Mesendoderm (in vitro differentiated cells): ENCODE measurements around the gene CD300H.

Experiments used
- DNase-seq: peaks from one replicate; pipeline ENCODE4 v3.0.0; 2013
- H2AK5ac ChIP-seq: 2 replicates; pipeline ENCODE4 v1.6.1; 2013; ENCODE audit warnings: low read length, inconsistent platforms
- H2BK120ac ChIP-seq: 2 replicates; pipeline ENCODE4 v1.6.1; 2013; ENCODE audit warnings: low read depth, mild to moderate bottlenecking, low read length, moderate library complexity, mixed read lengths
- H2BK15ac ChIP-seq: replicated peaks from 2 replicates; pipeline ENCODE4 v1.6.1; 2013; ENCODE audit warnings: low read depth, mild to moderate bottlenecking, moderate library complexity
- H2BK5ac ChIP-seq: 2 replicates; pipeline ENCODE4 v1.6.1; 2013; ENCODE audit warnings: low read length, inconsistent platforms
- H3K18ac ChIP-seq: 2 replicates; pipeline ENCODE4 v1.6.1; 2013; ENCODE audit warnings: mild to moderate bottlenecking, low read length, mixed read lengths
- H3K23ac ChIP-seq: one replicate; pipeline ENCODE4 v1.6.1; 2013; ENCODE audit warnings: low read length
- H3K27ac ChIP-seq: 2 replicates; pipeline ENCODE4 v1.5.1; 2013; ENCODE audit warnings: low read depth, mild to moderate bottlenecking, inconsistent platforms, low read length, moderate library complexity
- H3K27me3 ChIP-seq: 2 replicates; pipeline ENCODE4 v1.6.1; 2013; ENCODE audit warnings: low read length, control low read depth, mild to moderate bottlenecking, inconsistent platforms; ENCODE audit not compliant: insufficient read depth, poor library complexity
- H3K36me3 ChIP-seq: 2 replicates; pipeline ENCODE4 v1.6.1; 2013; ENCODE audit warnings: low read length, inconsistent platforms; ENCODE audit not compliant: control insufficient read depth, insufficient read depth
- H3K4ac ChIP-seq: one replicate; pipeline ENCODE4 v1.6.1; 2013; ENCODE audit warnings: low read depth, mild to moderate bottlenecking, low read length, moderate library complexity
- H3K4me1 ChIP-seq: 2 replicates; pipeline ENCODE4 v1.6.1; 2013; ENCODE audit warnings: low read depth, low read length, inconsistent platforms; ENCODE audit not compliant: control insufficient read depth
- H3K4me2 ChIP-seq: 2 replicates; pipeline ENCODE4 v1.6.1; 2013; ENCODE audit warnings: low read length
- H3K4me3 ChIP-seq: 2 replicates; pipeline ENCODE4 v1.5.1; 2013; ENCODE audit warnings: mild to moderate bottlenecking, low read length
- H3K56ac ChIP-seq: one replicate; pipeline ENCODE4 v1.6.1; 2013; ENCODE audit warnings: low read length
- H3K79me1 ChIP-seq: 2 replicates; pipeline ENCODE4 v1.6.1; 2013; ENCODE audit warnings: low read length, inconsistent platforms
- H3K79me2 ChIP-seq: 2 replicates; pipeline ENCODE4 v1.6.1; 2013; ENCODE audit warnings: mild to moderate bottlenecking, low read length; ENCODE audit not compliant: control insufficient read depth, insufficient read depth
- H3K9ac ChIP-seq: 2 replicates; pipeline ENCODE4 v1.6.1; 2013; ENCODE audit warnings: low read length, inconsistent platforms
- H4K5ac ChIP-seq: one replicate; pipeline ENCODE4 v1.6.1; 2013; ENCODE audit warnings: low read length
- H4K8ac ChIP-seq: one replicate; pipeline ENCODE4 v1.6.1; 2013; ENCODE audit warnings: low read depth, mild to moderate bottlenecking, control low read depth, low read length, moderate library complexity
- WGBS: extraction: QIAGEN DNeasy Blood & Tissue Kit; methylation state at CpG from one replicate; pipeline ENCODE4 v1.1.7; 2013; ENCODE audit warnings: low lambda C conversion rate, missing lambda C conversion rate; ENCODE audit not compliant: insufficient coverage; ENCODE audit errors: extremely low coverage; 5-methylcytosine and 5-hydroxymethylcytosine counted together

The CD300H gene

DNA sequence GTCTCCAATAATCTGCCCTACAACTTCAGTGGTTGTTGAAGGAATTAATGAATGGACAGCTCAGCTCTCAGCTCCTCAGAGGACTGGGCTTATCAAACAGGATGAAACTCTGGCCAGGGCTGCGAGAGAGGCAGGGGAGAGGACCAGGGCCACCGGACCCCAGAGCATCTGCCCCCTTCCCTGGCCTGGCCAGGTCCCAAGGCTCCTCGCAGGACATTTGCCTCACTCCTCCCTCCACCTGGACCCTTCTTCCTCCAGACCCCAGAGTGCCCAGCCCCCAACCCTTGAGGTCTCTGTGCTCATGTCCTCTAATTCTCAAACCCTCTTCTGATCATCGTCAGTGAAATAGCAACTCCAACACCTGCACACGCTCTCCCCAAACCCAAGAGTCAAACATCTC, 25.1 kb downstream of the CD300H start:
- no peaks in the 10 kb centered on the region for H3K79me2 ChIP-seq
- no peak overlapping the region for H3K27ac ChIP-seq
- H3K4me1 ChIP-seq, result no peaks in the 10 kb centered on the region
- H4K8ac ChIP-seq, result no peak overlapping the region
- H2BK15ac ChIP-seq, result no peak overlapping the region
- no peaks in the 10 kb centered on the region for H3K36me3 ChIP-seq
- H3K56ac ChIP-seq, result no peak overlapping the region
- no CpG with 5 or more reads among the region's 5 CpGs for WGBS
- no peaks in the 10 kb centered on the region for H3K27me3 ChIP-seq
- H3K79me1 ChIP-seq, result no peaks in the 10 kb centered on the region
- H3K4me3 ChIP-seq, result no peak overlapping the region
- no peak overlapping the region for H3K23ac ChIP-seq
- H3K4me2 ChIP-seq, result no peak overlapping the region
- no peak overlapping the region for H2BK5ac ChIP-seq
- H2AK5ac ChIP-seq, result no peak overlapping the region
- no peak overlapping the region for H3K9ac ChIP-seq
- H4K5ac ChIP-seq, result no peak overlapping the region
- no peak overlapping the region for H2BK120ac ChIP-seq
- H3K4ac ChIP-seq, result no peak overlapping the region
- no peak for DNase-seq
- no peak overlapping the region for H3K18ac ChIP-seq

DNA sequence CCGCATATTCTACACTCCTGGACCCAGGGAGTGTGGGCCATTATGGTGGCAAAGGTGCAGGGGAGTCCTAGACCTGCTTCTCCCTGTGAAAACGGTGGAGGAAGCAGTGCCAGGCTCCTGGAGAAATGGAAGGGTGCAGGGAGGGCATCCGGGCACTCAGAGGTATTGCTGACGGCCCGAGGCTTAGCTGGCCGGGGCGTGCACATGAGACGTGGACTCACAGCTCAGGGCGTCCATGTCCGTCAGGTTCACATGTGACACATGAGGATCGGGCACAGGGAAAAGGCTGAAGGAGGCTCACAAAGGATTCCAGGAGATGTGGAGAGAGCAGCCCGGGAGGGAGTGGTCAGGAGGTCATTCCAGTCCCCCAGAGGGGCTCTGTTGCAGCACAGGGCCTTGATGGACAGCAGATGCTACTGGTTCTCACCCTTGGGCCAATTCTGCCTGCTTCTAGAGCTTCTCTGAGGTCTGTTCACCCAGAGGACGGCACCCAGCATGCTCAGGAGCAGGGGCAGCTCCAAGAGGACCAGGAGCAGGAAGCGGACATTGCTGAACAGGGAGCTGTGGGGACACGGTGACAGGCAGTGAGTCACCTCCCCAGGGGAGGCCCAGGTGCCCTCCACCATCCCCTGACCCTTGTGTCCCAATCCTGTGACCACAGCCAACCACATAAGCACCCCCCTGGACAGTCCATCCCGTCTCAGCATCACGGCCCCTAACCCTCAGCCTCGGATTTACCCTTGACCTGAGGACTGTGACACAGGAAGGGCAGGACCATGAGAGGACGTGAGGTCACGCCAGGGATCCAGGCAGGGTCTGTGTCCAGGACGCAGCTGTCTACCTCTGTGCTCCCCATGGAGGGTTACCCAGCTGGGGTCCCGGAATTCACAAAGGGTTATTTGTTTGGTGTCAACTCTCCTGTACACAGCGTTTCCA, 25.9 kb downstream of the CD300H start:
- no peaks in the 10 kb centered on the region for H3K27me3 ChIP-seq
- WGBS, result no CpG with 5 or more reads among the region's 23 CpGs
- no peak for DNase-seq

DNA sequence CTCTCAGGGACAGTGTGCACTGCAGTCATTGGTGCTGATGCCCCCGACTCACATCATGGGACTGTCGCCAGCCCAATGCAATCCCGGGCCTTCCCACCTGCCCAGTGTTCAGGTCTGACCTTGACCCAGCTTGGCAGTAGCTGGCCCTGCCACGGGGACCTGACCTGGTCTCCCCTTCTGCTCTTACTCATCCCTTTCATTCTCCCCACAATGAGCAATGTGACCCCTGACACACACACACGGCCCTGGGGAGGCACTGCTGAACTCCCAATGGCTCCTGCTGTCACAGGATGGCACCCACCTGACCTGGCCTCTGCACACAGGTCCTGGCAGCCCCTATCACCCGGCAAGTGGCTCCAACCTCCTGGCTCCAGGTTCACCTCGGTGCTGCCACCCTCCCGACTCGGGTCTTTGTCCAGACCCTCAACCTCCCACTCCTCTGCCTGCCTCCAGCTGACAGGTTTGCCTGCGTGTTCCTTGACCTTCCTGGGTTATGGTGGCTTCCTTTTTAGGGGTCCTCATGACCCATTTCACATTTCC, 28.0 kb downstream of the CD300H start:
- no peak overlapping the region for H3K4me3 ChIP-seq
- H3K79me2 ChIP-seq, result no peaks in the 10 kb centered on the region
- no peaks in the 10 kb centered on the region for H3K36me3 ChIP-seq
- H3K27me3 ChIP-seq, result no peaks in the 10 kb centered on the region
- WGBS, result no CpG with 5 or more reads among the region's 10 CpGs
- H3K18ac ChIP-seq, result no peak overlapping the region
- no peak overlapping the region for H4K5ac ChIP-seq
- no peak overlapping the region for H3K4ac ChIP-seq
- H2BK120ac ChIP-seq, result no peak overlapping the region
- no peak overlapping the region for H4K8ac ChIP-seq
- no peak overlapping the region for H3K23ac ChIP-seq
- no peak overlapping the region for H3K9ac ChIP-seq
- H2AK5ac ChIP-seq, result no peak overlapping the region
- no peaks in the 10 kb centered on the region for H3K4me1 ChIP-seq
- no peak for DNase-seq
- H3K4me2 ChIP-seq, result no peak overlapping the region
- no peak overlapping the region for H3K27ac ChIP-seq
- H2BK15ac ChIP-seq, result no peak overlapping the region
- H3K79me1 ChIP-seq, result no peaks in the 10 kb centered on the region
- no peak overlapping the region for H2BK5ac ChIP-seq
- H3K56ac ChIP-seq, result no peak overlapping the region

More for the DNA sequence above, 25.9 kb downstream of the CD300H start:
- Histone ChIP-seq H3K4me3 (no peak overlapping the region), H4K5ac (no peak overlapping the region), H4K8ac (no peak overlapping the region), H3K27ac (no peak overlapping the region), H3K23ac (no peak overlapping the region), H2BK5ac (no peak overlapping the region), H3K9ac (no peak overlapping the region), H3K4me2 (no peak overlapping the region), H3K79me1 (no peaks in the 10 kb centered on the region), H2AK5ac (no peak overlapping the region), H3K36me3 (no peaks in the 10 kb centered on the region), H3K56ac (no peak overlapping the region), H3K4me1 (no peaks in the 10 kb centered on the region), H2BK15ac (no peak overlapping the region), H2BK120ac (no peak overlapping the region), H3K79me2 (no peaks in the 10 kb centered on the region), H3K18ac (no peak overlapping the region), H3K4ac (no peak overlapping the region)

DNA sequence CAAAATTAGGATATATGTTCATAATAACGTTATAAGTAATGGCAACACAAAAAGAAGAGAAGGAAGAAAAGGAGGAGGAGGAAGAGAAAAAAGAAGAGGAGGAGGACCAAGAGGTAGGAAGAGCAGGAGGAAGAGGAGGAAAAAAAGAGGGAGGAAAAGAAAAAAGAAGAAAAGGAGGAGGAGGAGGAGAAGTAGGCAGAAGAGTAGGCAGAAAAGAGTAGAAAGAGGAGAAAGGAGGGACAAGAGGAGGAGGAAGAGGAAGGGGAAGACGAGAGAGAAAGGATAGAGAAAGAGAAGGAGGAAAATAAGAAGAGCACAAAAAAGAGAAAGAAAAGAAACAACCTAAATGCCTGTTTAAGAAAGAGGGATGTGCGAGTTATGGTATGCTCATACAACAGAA, 30.4 kb downstream of the CD300H start:
- H3K4ac ChIP-seq, result no peak overlapping the region
- H3K4me2 ChIP-seq, result no peak overlapping the region
- no peak overlapping the region for H2BK15ac ChIP-seq
- H4K8ac ChIP-seq, result no peak overlapping the region
- H3K56ac ChIP-seq, result no peak overlapping the region
- no peak overlapping the region for H4K5ac ChIP-seq
- H3K4me3 ChIP-seq, result no peak overlapping the region
- H2BK5ac ChIP-seq, result no peak overlapping the region
- no peaks in the 10 kb centered on the region for H3K4me1 ChIP-seq
- H3K79me1 ChIP-seq, result no peaks in the 10 kb centered on the region
- no peaks in the 10 kb centered on the region for H3K79me2 ChIP-seq
- H3K36me3 ChIP-seq, result no peaks in the 10 kb centered on the region
- no peak overlapping the region for H3K27ac ChIP-seq
- H2AK5ac ChIP-seq, result no peak overlapping the region
- no peak for DNase-seq
- H2BK120ac ChIP-seq, result no peak overlapping the region
- no peak overlapping the region for H3K18ac ChIP-seq
- no CpG with 5 or more reads among the region's 3 CpGs for WGBS
- no peaks in the 10 kb centered on the region for H3K27me3 ChIP-seq
- no peak overlapping the region for H3K23ac ChIP-seq
- no peak overlapping the region for H3K9ac ChIP-seq

DNA sequence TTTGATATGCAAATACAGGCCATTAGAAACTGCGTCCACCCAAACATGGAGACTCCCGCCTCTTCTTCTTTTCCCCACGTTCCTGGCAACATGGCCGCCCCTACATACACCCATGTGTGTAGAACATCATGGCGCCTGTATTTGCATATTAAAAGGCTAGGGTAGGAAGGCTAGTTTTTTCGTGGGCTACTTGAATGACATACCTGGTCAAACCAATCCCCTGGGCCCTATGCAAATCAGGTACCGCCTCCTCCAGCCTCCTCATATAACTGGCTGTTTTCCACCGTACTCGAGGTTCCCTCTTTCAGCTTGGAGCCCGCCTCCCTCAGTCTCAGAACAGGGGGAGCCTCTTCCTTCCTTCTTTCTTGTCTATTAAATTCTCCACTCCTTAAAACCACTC, 35.2 kb downstream of the CD300H start:
- no peak overlapping the region for H2BK15ac ChIP-seq

More for the DNA sequence above, 35.2 kb downstream of the CD300H start:
- no peak overlapping the region for H3K9ac ChIP-seq
- no peak overlapping the region for H3K27ac ChIP-seq
- H3K4me2 ChIP-seq, result no peak overlapping the region
- no peak overlapping the region for H2BK120ac ChIP-seq
- no peak overlapping the region for H2AK5ac ChIP-seq
- no peaks in the 10 kb centered on the region for H3K36me3 ChIP-seq
- H3K79me2 ChIP-seq, result no peaks in the 10 kb centered on the region
- H3K4ac ChIP-seq, result no peak overlapping the region
- WGBS, result no CpG with 5 or more reads among the region's 10 CpGs
- DNase-seq, result peak; percentile 39
- no peak overlapping the region for H3K18ac ChIP-seq
- H3K4me1 ChIP-seq, result no peaks in the 10 kb centered on the region
- no peaks in the 10 kb centered on the region for H3K27me3 ChIP-seq
- H3K79me1 ChIP-seq, result no peaks in the 10 kb centered on the region
- H3K4me3 ChIP-seq, result no peak overlapping the region
- no peak overlapping the region for H3K56ac ChIP-seq
- no peak overlapping the region for H4K5ac ChIP-seq
- no peak overlapping the region for H3K23ac ChIP-seq
- H2BK5ac ChIP-seq, result no peak overlapping the region
- no peak overlapping the region for H4K8ac ChIP-seq
